Activated CD8-positive, alpha-beta memory T cell treated with anti-CD3 and anti-CD28 coated beads, Interleukin-2, amount 50 U/mL, for 48 hours (primary cell): Measurements from ENCODE around the gene OR5B12.
"Not testable (repeated sequence)": the region's sequence is repeated elsewhere in the genome, so short reads cannot be mapped to it uniquely, and the experiment has no call there.

ENCODE experiments used
- DNase-seq: peaks from one replicate; pipeline ENCODE4 v3.0.0-alpha.2; 2020

OR5B12 gene

GRCh38 chr11:58442136-58442535, at the start of gene OR5B12:
TSS of gene OR5B12 (minus strand) at chr11:58442236. CDS start at chr11:58440151, 2,085 bp downstream.
- DNase-seq: no peak

GRCh38 chr11:58490827-58491226, 48.8 kb upstream of the OR5B12 start:
- no peak for DNase-seq

GRCh38 chr11:58487170-58487569, 45.1 kb upstream of the OR5B12 start:
- DNase-seq: no peak

- no peak for DNase-seq
Observed at GRCh38 chr11:58485961-58486360, 43.9 kb upstream of the OR5B12 start.

GRCh38 chr11:58471892-58472291, 29.9 kb upstream of the OR5B12 start:
- DNase-seq: no peak

- no peak for DNase-seq
Observed at GRCh38 chr11:58466293-58466692, 24.3 kb upstream of the OR5B12 start.

GRCh38 chr11:58465690-58466089, 23.7 kb upstream of the OR5B12 start:
- DNase-seq: no peak

GRCh38 chr11:58451585-58451984, 9.5 kb upstream of the OR5B12 start:
- DNase-seq: no peak

- no peak for DNase-seq
Observed at GRCh38 chr11:58446294-58446693, 4.3 kb upstream of the OR5B12 start.

GRCh38 chr11:58444300-58444699, 2.3 kb upstream of the OR5B12 start:
- DNase-seq: no peak

- DNase-seq: no peak
Observed at GRCh38 chr11:58438486-58438885, 3.5 kb downstream of the OR5B12 start.

GRCh38 chr11:58434217-58434616, 7.8 kb downstream of the OR5B12 start:
- no peak for DNase-seq

GRCh38 chr11:58433638-58434203, 8.3 kb downstream of the OR5B12 start:
- DNase-seq: no peak

- no peak for DNase-seq
Observed at GRCh38 chr11:58429273-58429672, 12.8 kb downstream of the OR5B12 start.

- no peak for DNase-seq
Observed at GRCh38 chr11:58428021-58428420, 14.0 kb downstream of the OR5B12 start, which contains the start of gene OR5B2. TSS of gene OR5B2 (minus strand) at chr11:58428121. CDS start at chr11:58423261, 4,860 bp downstream.

GRCh38 chr11:58406774-58407173, 35.3 kb downstream of the OR5B12 start, which contains the start of gene OR5B3:
TSS of gene OR5B3 (minus strand) at chr11:58406874. CDS start at chr11:58403409, 3,465 bp downstream.
- DNase-seq: no peak

- not testable (repeated sequence) for DNase-seq
Observed at GRCh38 chr11:58399622-58400021, 42.4 kb downstream of the OR5B12 start.

GRCh38 chr11:58395581-58395980, 46.5 kb downstream of the OR5B12 start:
- no peak for DNase-seq

GRCh38 chr11:58394195-58394594, 47.8 kb downstream of the OR5B12 start:
- DNase-seq: no peak

- no peak for DNase-seq
Observed at GRCh38 chr11:58392746-58393145, 49.3 kb downstream of the OR5B12 start.

- DNase-seq: no peak
Observed at GRCh38 chr11:58391879-58392278, 50.2 kb downstream of the OR5B12 start.

- DNase-seq: no peak
Observed at GRCh38 chr11:58390551-58391063, 51.4 kb downstream of the OR5B12 start.
